Heart right ventricle (tissue), 16 donors: ENCODE data around the gene TNNT1. TPM values are rescaled to one million over a fixed set of nuclear protein-coding genes. Genes with fewer than 3 reads are reported as not detected.

Experiments used
- ATAC-seq, 8 donors: fragments of 200-7000 bp; cut with Tn5 transposase; one replicate each; pipeline ENCODE4 v1.9.1; 2020; ENCODE audit warnings: mild to moderate bottlenecking in 8 of 8, moderate library complexity in 8 of 8, moderate number of reproducible peaks in 1 of 8
- DNase-seq, 2 donors: peaks; one replicate each; pipeline ENCODE4 v3.0.0-alpha.2; 2020
- H3K27ac ChIP-seq, 10 donors: fragments of 200-600 bp; sonication (generic) in 2 of 10; one replicate each; pipeline versions ENCODE4 v1.5.0 to v1.8.0; 2020 to 2022; ENCODE audit warnings: mild to moderate bottlenecking in 3 of 10
- H3K27me3 ChIP-seq, 7 donors: fragments of 200-600 bp; one replicate each; pipeline ENCODE4 v1.8.0; 2021 to 2022; ENCODE audit warnings: mild to moderate bottlenecking in 2 of 7
- H3K36me3 ChIP-seq, 9 donors: fragments of 200-600 bp; sonication (generic) in 1 of 9; one replicate each; pipeline versions ENCODE4 v1.5.0 to v1.8.0; 2020 to 2022; ENCODE audit warnings: mild to moderate bottlenecking in 2 of 9
- H3K4me1 ChIP-seq, 9 donors: fragments of 200-600 bp; sonication (generic) in 1 of 9; one replicate each; pipeline versions ENCODE4 v1.5.0 to v1.8.0; 2020 to 2022; ENCODE audit warnings: mild to moderate bottlenecking in 4 of 9
- H3K4me3 ChIP-seq, 10 donors: fragments of 200-600 bp; sonication (generic) in 2 of 10; one replicate each; pipeline versions ENCODE4 v1.5.0 to v1.8.0; 2020 to 2022; ENCODE audit warnings: mild to moderate bottlenecking in 7 of 10, moderate library complexity in 2 of 10
- H3K9me3 ChIP-seq, 11 donors: fragments of 200-600 bp in 10 of 11; sonication (generic) in 2 of 11; one replicate each; pipeline versions ENCODE4 v1.5.0 to v1.8.0; 2013 to 2022; ENCODE audit warnings: mild to moderate bottlenecking in 2 of 11, control low read depth in 1 of 11, moderate library complexity in 1 of 11
- WGBS, 2 donors: extraction: QIAGEN DNeasy Blood & Tissue Kit; methylation state at CpG; one replicate each; pipeline ENCODE4 v1.1.7; 2013; ENCODE audit warnings: inconsistent platforms in 1 of 2; 5-methylcytosine and 5-hydroxymethylcytosine counted together
- intact Hi-C, 10 donors: fragments of 100-400 bp; cut with DNase I; formaldehyde crosslinking; loops; one replicate each; pipeline versions ENCODE4 v1.11.1 to v1.14.2; 2022
- polyA plus RNA-seq, 2 donors: library from polyadenylated mRNA; stranded (reverse); fragments of 200-250 nt; gene quantifications; one replicate each; pipeline ENCODE4 v1.2.3, GENCODE V29; 2013
- total RNA-seq, 10 donors: library from RNA; stranded (reverse); fragmentation: NEBNext Ultra II Directional in 3 of 10; extraction: Animal tissue kit (Norgen Biotek cat#: 25700) in 3 of 10; gene quantifications; one replicate each; pipeline versions ENCODE4 v1.2.1 to v1.2.4, GENCODE V29; 2021 to 2023
- TF ChIP-seq, protein P1 (sequence below), 9 donors: fragments of 200-600 bp; sonication (generic) in 2 of 9; IDR thresholded peaks; one replicate each; pipeline versions ENCODE4 v1.5.0 to v1.8.0; 2021 to 2022; ENCODE audit warnings: antibody characterized with exemption in 9 of 9, mild to moderate bottlenecking in 5 of 9, moderate library complexity in 1 of 9
- donor health status: Arrhythmogenic right ventricular cardiomyopathy.
- donor health status: ischemic (EF 13 %, LVEDD 7.1; RV severe dilation, severe dysfunction).
- donor health status: healthy with polysubstance abuse.
- donor health status: DM: no; HTN: yes; CAD: no.
- donor health status: DM: no; HTN: no; CAD: no.
- donor health status: ischemic (EF 25% LVEDD 6.9; RV normal size, moderate dysfunction).
- donor health status: ischemic (EF 25% LVEDD 5.7; RV mildly dilated, moderate dysfunction).
- donor health status: healthy.
- donor health status: DM: yes; HTN: yes; CAD: no.
- donor health status: Ischemic cardiomyopathy.
- donor health status: ischemic (EF 35%, LVEDD 5.7; RV mildly dilated, moderate dysfunction).
- donor health status: nonischemic (EF 11% LVEDD 7.7; RV severe dilation, severe dysfunction).
- donor health status: DM: yes; HTN: yes; CAD: no.
- donor health status: PGD.
- donor health status: ischemic (EF 29% LVEDD 5.4; RV normal size, mild dysfunction).
- donor health status: nonischemic (EF 23%, LVEDD 6.1; RV moderate dilation, normal function).

The TNNT1 gene
- total and polyA plus RNA-seq, 12 donors, result 19.7 to 721 (median 97.1) TPM

DNA sequence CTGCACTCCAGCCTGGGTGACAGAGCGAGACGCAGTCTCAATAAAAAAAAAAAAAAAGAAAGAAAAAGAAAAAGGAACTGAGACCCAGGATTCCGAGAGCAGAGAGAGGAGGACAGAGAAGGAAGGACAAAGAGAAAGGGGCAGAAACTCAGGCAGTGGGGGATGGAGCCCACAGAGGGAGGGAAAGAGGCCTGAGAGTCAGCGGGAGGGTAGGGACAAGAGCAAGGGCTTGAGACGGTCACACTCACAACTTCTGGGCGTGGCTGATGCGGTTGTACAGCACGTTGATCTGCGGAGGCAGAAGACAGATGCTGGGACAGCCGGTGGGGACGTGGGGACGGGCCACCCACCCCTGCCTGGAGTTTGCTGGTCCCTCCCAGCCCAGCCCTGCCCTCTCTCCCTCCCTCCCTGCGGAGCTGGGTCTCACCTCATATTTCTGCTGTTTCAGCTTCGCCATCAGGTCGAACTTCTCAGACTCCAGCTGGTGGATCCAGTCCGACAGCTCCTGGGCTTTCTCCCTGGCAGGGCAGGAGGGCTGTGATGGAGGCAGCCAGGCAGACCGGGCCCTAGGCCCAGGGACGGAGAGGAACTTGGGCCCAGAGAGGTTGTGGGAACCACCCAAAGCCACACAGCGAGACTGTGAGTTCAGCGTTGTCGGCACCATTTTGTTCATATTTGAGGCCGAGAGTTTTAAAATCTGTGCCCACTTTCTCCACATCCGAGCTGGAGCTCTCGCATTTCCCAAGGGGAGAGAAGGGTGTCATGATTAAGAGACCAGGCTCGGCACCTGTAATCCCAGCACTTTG, 15.2 kb downstream of the TNNT1 start:
- intact Hi-C loops, result loop anchor here in 1 of 10 donors (10.0 kb wide), 1 partner anchor 321 kb away; no protein-coding TSS in a partner anchor
- H3K36me3 ChIP-seq, result peaks cover 0 to 40% (median 0%) of the 10 kb centered on the region in 9 donors
- H3K4me3 ChIP-seq, result no peak overlapping the region
- no peak overlapping the region for H3K27ac ChIP-seq
- H3K27me3 ChIP-seq, result peaks cover 0 to 35% (median 24%) of the 10 kb centered on the region in 7 donors
- no peak for DNase-seq
- TF ChIP-seq, protein P1, sequence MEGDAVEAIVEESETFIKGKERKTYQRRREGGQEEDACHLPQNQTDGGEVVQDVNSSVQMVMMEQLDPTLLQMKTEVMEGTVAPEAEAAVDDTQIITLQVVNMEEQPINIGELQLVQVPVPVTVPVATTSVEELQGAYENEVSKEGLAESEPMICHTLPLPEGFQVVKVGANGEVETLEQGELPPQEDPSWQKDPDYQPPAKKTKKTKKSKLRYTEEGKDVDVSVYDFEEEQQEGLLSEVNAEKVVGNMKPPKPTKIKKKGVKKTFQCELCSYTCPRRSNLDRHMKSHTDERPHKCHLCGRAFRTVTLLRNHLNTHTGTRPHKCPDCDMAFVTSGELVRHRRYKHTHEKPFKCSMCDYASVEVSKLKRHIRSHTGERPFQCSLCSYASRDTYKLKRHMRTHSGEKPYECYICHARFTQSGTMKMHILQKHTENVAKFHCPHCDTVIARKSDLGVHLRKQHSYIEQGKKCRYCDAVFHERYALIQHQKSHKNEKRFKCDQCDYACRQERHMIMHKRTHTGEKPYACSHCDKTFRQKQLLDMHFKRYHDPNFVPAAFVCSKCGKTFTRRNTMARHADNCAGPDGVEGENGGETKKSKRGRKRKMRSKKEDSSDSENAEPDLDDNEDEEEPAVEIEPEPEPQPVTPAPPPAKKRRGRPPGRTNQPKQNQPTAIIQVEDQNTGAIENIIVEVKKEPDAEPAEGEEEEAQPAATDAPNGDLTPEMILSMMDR (IDR thresholded peaks at IDR 0.05), result no peak
- H3K4me1 ChIP-seq, result no peaks in the 10 kb centered on the region
- no peaks in the 10 kb centered on the region for H3K9me3 ChIP-seq
- WGBS, 2 donors, result 72 to 78% methylated on average over 25 of the region's 25 CpGs
- ATAC-seq, result peak in 1 of 8 donors; percentile 23

DNA sequence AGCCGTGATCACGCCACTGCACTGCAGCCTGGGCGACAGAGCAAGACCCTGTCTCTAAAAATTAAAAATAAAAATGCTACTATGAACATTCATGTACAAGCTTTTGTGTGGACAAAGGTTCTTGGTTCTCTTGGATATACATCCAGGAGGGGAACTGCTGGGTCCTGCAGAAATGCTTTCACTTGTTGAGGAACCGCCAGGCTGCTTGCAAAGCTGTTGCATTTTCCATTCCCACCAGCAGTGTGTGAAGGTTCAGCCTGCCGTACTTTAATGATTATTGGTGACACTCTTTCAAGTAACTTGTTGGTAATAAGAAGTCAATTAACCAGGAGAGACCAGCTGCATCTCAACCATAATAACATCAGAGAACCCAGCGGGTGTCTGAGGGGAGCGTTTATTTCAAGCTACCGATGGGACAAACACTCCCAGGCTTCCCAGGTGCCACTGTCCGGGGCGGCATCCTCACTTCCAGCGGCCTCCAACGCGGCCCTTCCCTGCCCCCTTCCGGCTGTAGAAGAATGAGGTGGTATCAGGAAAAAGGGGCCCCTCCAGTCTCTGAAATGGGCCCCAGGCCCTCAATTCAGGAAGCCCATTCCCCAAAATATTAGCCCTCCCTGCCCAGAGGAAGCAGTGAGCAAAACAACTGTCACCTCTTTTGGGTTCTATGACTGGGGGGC, 16.4 kb downstream of the TNNT1 start:
- H3K36me3 ChIP-seq, result peaks cover 0 to 31% (median 0%) of the 10 kb centered on the region in 9 donors
- DNase-seq (no peak), ATAC-seq (no peak)
- H3K27me3 ChIP-seq, result peaks cover 0 to 28% (median 12%) of the 10 kb centered on the region in 7 donors
- no peak overlapping the region for H3K4me3 ChIP-seq
- TF ChIP-seq, protein P1 (IDR thresholded peaks at IDR 0.05), result peak in 6 of 9 donors; percentile 6 to 45 (median 20)
- 50 to 57% methylated on average over 14 of the region's 14 CpGs for WGBS, 2 donors
- no peak overlapping the region for H3K27ac ChIP-seq
- H3K9me3 ChIP-seq, result no peaks in the 10 kb centered on the region
- intact Hi-C loops, result loop anchor here in 1 of 10 donors (10.0 kb wide), 1 partner anchor 322 kb away; no protein-coding TSS in a partner anchor
- H3K4me1 ChIP-seq, result no peaks in the 10 kb centered on the region

DNA sequence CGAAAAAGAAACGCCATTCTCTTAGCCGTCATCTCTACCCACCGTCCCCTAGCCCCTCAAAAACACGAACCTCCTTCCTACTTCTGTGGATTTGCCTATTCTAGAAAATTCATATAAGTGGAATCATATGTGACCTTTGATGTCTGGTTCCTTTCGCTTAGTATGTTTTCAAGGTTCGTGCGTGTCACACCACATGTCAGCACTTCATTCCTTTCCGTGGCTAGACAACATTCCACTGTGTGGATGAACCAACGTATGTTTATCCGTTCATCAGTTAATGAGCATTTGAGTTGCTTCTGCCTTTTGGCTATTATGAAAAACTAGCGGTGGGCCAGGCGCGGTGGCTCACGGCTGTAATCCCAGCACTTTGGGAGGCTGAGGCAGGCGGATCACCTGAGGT, 17.6 kb downstream of the TNNT1 start:
- no peak for DNase-seq
- H3K4me1 ChIP-seq, result no peaks in the 10 kb centered on the region
- no peak for ATAC-seq
- no peaks in the 10 kb centered on the region for H3K9me3 ChIP-seq
- no peak overlapping the region for H3K27ac ChIP-seq
- intact Hi-C loops, result loop anchor here in 1 of 10 donors (10.0 kb wide), 1 partner anchor 323 kb away; no protein-coding TSS in a partner anchor
- peaks cover 0 to 25% (median 0%) of the 10 kb centered on the region in 9 donors for H3K36me3 ChIP-seq
- WGBS, 2 donors, result 84 to 85% methylated on average over 15 to 16 of the region's 16 CpGs
- H3K4me3 ChIP-seq, result no peak overlapping the region
- peaks cover 0 to 28% (median 11%) of the 10 kb centered on the region in 7 donors for H3K27me3 ChIP-seq
- TF ChIP-seq, protein P1 (IDR thresholded peaks at IDR 0.05), result no peak

DNA sequence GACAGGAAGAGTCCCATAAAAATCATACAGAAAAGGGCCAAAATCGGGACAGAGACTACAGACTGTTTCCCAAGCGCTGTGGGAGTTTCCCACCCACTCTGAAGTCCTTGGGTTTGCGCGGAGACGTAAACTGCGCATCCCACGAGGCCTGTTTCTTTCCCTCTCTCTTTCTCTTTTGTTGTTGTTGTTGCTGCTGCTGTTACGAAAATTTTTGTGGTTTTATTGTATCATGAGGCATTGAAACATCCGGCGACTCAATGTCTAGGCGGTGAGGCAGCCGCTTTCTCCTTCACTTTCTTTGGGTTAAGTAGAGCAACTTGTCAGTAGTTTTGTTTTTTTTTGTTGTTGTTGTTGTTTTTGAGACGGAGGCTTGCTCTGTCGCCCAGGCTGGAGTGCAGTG, 30.0 kb downstream of the TNNT1 start:
- ATAC-seq (no peak), DNase-seq (no peak)
- Histone ChIP-seq H3K4me1 (peaks cover 16 to 36% (median 30%) of the 10 kb centered on the region in 9 donors), H3K27ac (peak overlapping the region in 7 of 10 donors; percentile 72 to 98 (median 90)), H3K4me3 (peak overlapping the region in 5 of 10 donors; percentile 52 to 94 (median 88)), H3K36me3 (no peaks in the 10 kb centered on the region), H3K27me3 (peaks cover 0 to 1% (median 0%) of the 10 kb centered on the region in 7 donors), H3K9me3 (no peaks in the 10 kb centered on the region)
- 82 to 83% methylated on average over 14 of the region's 14 CpGs for WGBS, 2 donors
- TF ChIP-seq, protein P1 (IDR thresholded peaks at IDR 0.05), result no peak
- intact Hi-C loops, result loop anchor here in 1 of 10 donors (10.0 kb wide), 1 partner anchor 54 kb away; the partner anchor contains the start of gene RDH13
